ENCODE data around the gene NLK.

The NLK gene

GRCh38 chr17:28041068-28041843, 1.2 kb upstream of the NLK start:
- peak; percentile 100 for DNase-seq

- peak; percentile 24 for DNase-seq
Observed at GRCh38 chr17:28041844-28042656, 427 bp upstream of the NLK start.

GRCh38 chr17:28042721-28043291, 329 bp downstream of the NLK start:
- DNase-seq = no peak

GRCh38 chr17:28043296-28043695, 819 bp downstream of the NLK start:
- DNase-seq = no peak

- no peak for DNase-seq
Observed at GRCh38 chr17:28043741-28044140, 1.3 kb downstream of the NLK start.

- DNase-seq = no peak
Observed at GRCh38 chr17:28045304-28045703, 2.8 kb downstream of the NLK start.

- no peak for DNase-seq
Observed at GRCh38 chr17:28046034-28046825, 3.8 kb downstream of the NLK start.

GRCh38 chr17:28047806-28048205, 5.3 kb downstream of the NLK start:
- DNase-seq = no peak

GRCh38 chr17:28049071-28049470, 6.6 kb downstream of the NLK start:
- no peak for DNase-seq

- no peak for DNase-seq
Observed at GRCh38 chr17:28053044-28053670, 10.7 kb downstream of the NLK start.

- DNase-seq = no peak
Observed at GRCh38 chr17:28053725-28054124, 11.2 kb downstream of the NLK start.

GRCh38 chr17:28055546-28056275, 13.2 kb downstream of the NLK start:
- no peak for DNase-seq

- no peak for DNase-seq
Observed at GRCh38 chr17:28056276-28056620, 13.8 kb downstream of the NLK start.

- peak; percentile 21 for DNase-seq
Observed at GRCh38 chr17:28057731-28058246, 15.3 kb downstream of the NLK start.

GRCh38 chr17:28059675-28060074, 17.2 kb downstream of the NLK start:
- DNase-seq = no peak

- DNase-seq = no peak
Observed at GRCh38 chr17:28065706-28066105, 23.2 kb downstream of the NLK start.

- no peak for DNase-seq
Observed at GRCh38 chr17:28069061-28069460, 26.6 kb downstream of the NLK start.

- no peak for DNase-seq
Observed at GRCh38 chr17:28071179-28071578, 28.7 kb downstream of the NLK start.

- DNase-seq = no peak
Observed at GRCh38 chr17:28071891-28072606, 29.6 kb downstream of the NLK start.

- no peak for DNase-seq
Observed at GRCh38 chr17:28072936-28073533, 30.6 kb downstream of the NLK start.

GRCh38 chr17:28074010-28074409, 31.5 kb downstream of the NLK start:
- no peak for DNase-seq
